ENCODE data around the gene BPIFB3. TPM values are rescaled to one million over a fixed set of nuclear protein-coding genes. Genes with fewer than 3 reads are reported as not detected.

The BPIFB3 gene
- total and polyA plus RNA-seq, 2 of the 13 experiments (the other 11 are each of a cell fraction or from before 2014, with no cell fraction given) = 0.09 TPM; not detected in 1

DNA sequence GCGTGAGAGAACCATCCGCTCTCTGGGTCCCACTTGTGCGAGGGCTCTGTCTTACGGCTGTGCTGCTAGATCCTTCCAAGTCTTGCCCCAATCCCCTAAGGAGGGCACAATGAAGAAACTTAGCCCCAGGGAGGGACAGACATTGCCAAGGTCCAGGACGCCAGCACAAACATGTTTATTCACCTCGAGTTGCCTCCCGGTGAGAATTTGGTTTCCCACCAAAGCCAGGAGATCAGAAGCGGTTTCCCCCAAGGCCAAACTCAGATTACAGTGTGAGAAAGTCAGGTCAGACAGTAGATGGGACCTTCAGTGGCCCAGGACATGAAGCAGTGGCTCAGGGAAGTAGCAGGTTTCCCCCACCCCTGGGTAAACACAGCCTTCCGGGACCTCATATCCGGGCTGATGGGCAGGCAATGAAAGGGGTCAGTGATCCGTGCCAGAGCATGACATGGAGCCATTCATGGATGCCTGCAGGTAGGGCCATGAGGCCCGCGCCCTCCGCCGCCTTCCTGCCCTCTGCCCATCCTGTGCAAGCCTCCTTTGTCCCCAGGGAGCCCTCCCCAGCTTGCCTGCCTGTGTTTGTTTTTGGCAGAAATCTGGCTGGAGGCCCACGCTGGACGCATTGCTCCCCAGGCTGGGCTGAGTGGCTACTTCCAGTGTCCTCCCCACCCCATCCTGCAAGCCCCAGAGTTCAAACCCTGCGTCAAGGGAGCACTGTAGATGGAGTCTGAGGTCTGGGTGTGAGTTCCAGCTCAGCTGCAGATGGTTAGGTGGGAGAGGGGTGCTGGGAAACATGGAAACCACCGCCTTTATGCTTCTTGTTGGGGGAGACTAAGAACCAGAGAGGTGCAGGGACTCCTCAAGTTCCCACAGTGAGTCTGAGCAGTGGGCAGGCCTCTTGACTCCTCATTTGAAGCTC is 44.2 kb upstream of the BPIFB3 start (continued):
- TF ChIP-seq, protein P1, sequence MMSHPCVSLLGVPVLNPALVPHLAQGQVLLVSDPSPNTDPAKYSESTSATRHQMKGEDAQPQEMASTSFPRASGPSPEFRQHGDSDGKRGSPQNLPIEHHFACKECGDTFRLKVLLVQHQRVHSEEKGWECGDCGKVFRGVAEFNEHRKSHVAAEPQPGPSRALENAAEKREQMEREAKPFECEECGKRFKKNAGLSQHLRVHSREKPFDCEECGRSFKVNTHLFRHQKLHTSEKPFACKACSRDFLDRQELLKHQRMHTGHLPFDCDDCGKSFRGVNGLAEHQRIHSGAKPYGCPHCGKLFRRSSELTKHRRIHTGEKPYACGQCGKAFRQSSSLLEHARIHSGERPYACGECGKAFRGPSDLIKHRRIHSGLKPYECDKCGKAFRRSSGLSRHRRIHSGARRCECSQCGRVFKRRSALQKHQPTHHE (CRISPR knock-in tag; IDR thresholded peaks at IDR 0.05; ENCODE audit: borderline replicate concordance) = peak; percentile 74; the same call in 1 of the 2 replicates
- peak; percentile 94 for TF ChIP-seq KDM3A (CRISPR knock-in tag; IDR thresholded peaks at IDR 0.05; ENCODE audit: low read depth)
- TF ChIP-seq NFYB (CRISPR knock-in tag; IDR thresholded peaks at IDR 0.05) = no peak; the same call in 1 of the 2 replicates
- TF ChIP-seq GPN1 (CRISPR knock-in tag; IDR thresholded peaks at IDR 0.05; ENCODE audit: borderline replicate concordance) = no peak
- TF ChIP-seq ZNF616 (CRISPR knock-in tag; IDR thresholded peaks at IDR 0.05; ENCODE audit: low read depth) = peak; percentile 80
- TF ChIP-seq ZNF225 (CRISPR knock-in tag; IDR thresholded peaks at IDR 0.05) = 0 out of 2 replicates have a peak, but pooled peaks have one; percentile 26
- TF ChIP-seq ZKSCAN1 (IDR thresholded peaks at IDR 0.05; ENCODE audit: low read length) = no peak
- TF ChIP-seq NFE2L2 (IDR thresholded peaks at IDR 0.05; ENCODE audit: low read length) = no peak
- no peak for TF ChIP-seq GPBP1L1 (CRISPR knock-in tag; IDR thresholded peaks at IDR 0.05)
- peak; percentile 99 for TF ChIP-seq NCOA2 (CRISPR knock-in tag; IDR thresholded peaks at IDR 0.05)
- TF ChIP-seq, protein P2, sequence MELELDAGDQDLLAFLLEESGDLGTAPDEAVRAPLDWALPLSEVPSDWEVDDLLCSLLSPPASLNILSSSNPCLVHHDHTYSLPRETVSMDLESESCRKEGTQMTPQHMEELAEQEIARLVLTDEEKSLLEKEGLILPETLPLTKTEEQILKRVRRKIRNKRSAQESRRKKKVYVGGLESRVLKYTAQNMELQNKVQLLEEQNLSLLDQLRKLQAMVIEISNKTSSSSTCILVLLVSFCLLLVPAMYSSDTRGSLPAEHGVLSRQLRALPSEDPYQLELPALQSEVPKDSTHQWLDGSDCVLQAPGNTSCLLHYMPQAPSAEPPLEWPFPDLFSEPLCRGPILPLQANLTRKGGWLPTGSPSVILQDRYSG (CRISPR knock-in tag; IDR thresholded peaks at IDR 0.05) = no peak
- peak; percentile 92 for TF ChIP-seq SMAD3 (CRISPR knock-in tag; IDR thresholded peaks at IDR 0.05)
- TF ChIP-seq HNRNPH1 (optimal IDR thresholded peaks at IDR 0.05; ENCODE audit: low read depth, low read length) = peak; percentile 69
- TF ChIP-seq HNRNPUL1 (IDR thresholded peaks at IDR 0.05; ENCODE audit: low read depth, low read length) = no peak
- TF ChIP-seq HNRNPLL (IDR thresholded peaks at IDR 0.05; ENCODE audit: low read depth, low read length, poor library complexity, severe bottlenecking) = peak; percentile 68
- peak; percentile 95 for TF ChIP-seq ZNF644 (CRISPR knock-in tag; IDR thresholded peaks at IDR 0.05; ENCODE audit: low read depth)
- TF ChIP-seq SETDB1 (CRISPR knock-in tag; IDR thresholded peaks at IDR 0.05; ENCODE audit: borderline replicate concordance) = no peak
- no peak; the same call in 1 of the 2 replicates for TF ChIP-seq ZFP37 (CRISPR knock-in tag; IDR thresholded peaks at IDR 0.05; ENCODE audit: borderline replicate concordance)
- TF ChIP-seq MAFK (conservative IDR thresholded peaks at IDR 0.05 in 1 of 2, IDR thresholded peaks at IDR 0.05 in 1 of 2; ENCODE audit: low read length in 2 of 2) = no peak
- TF ChIP-seq REXO4 (CRISPR knock-in tag; IDR thresholded peaks at IDR 0.05; ENCODE audit: borderline replicate concordance) = peak; percentile 15; the same call in 1 of the 2 replicates
- TF ChIP-seq JUN (CRISPR knock-in tag; IDR thresholded peaks at IDR 0.05) = peak; percentile 85
- TF ChIP-seq ARNT (IDR thresholded peaks at IDR 0.05) = no peak
- peak; percentile 53; the same call in 1 of the 2 replicates for TF ChIP-seq ZNF24 (IDR thresholded peaks at IDR 0.05)
- no peak; the same call in 1 of the 2 replicates for TF ChIP-seq ZMAT3 (CRISPR knock-in tag; conservative IDR thresholded peaks at IDR 0.05)
- peak; percentile 96 for TF ChIP-seq ZNF124 (CRISPR knock-in tag; IDR thresholded peaks at IDR 0.05)
- peak; percentile 97 for TF ChIP-seq SAP130 (CRISPR knock-in tag; IDR thresholded peaks at IDR 0.05; ENCODE audit: low read depth)
- peak; percentile 93 for TF ChIP-seq MEF2D (CRISPR knock-in tag; IDR thresholded peaks at IDR 0.05)
- peak; percentile 76 for TF ChIP-seq GATAD1 (CRISPR knock-in tag; IDR thresholded peaks at IDR 0.05)
- TF ChIP-seq GATA4 (IDR thresholded peaks at IDR 0.05; ENCODE audit: borderline replicate concordance, low read depth) = peak; percentile 83
- no peak for TF ChIP-seq RORA (CRISPR knock-in tag; IDR thresholded peaks at IDR 0.05)
